ENCODE measurements around the gene GALNT11. TPM values are rescaled to one million over a fixed set of nuclear protein-coding genes. Genes with fewer than 3 reads are reported as not detected.

The GALNT11 gene
- total and polyA plus RNA-seq, 9 of the 15 experiments (the other 6 are each of a cell fraction or from before 2014, with no cell fraction given), result 8.2 to 59.5 (median 36.5) TPM

GRCh38 chr7:152105205-152105604 lies 79.7 kb downstream of the GALNT11 start:
- Histone ChIP-seq H3K36me3 (ENCODE audit: control insufficient read depth, insufficient read depth, low read length) (peaks cover 27% of the 10 kb centered on the region), H3K4me2 (ENCODE audit: insufficient read depth, low read length) (no peak overlapping the region), H3K9me1 (ENCODE audit: control insufficient read depth, insufficient read depth, low read length) (no peaks in the 10 kb centered on the region), H3K27ac (ENCODE audit: extremely low read depth, low read depth, low read length) (no peak overlapping the region), H3K9ac (ENCODE audit: insufficient read depth in 1 of 2, low read depth in 2 of 2, low read length in 2 of 2) (no peak overlapping the region), H3K79me2 (ENCODE audit: control insufficient read depth, insufficient read depth, low read length) (no peaks in the 10 kb centered on the region), H4K20me1 (replicated peaks; ENCODE audit: control insufficient read depth, insufficient read depth, low read length) (no peaks in the 10 kb centered on the region), H3K27me3 (ENCODE audit: control insufficient read depth in 2 of 2, insufficient read depth in 2 of 2, low read length in 2 of 2) (no peaks in the 10 kb centered on the region), H3K4me1 (replicated peaks in 1 of 2; ENCODE audit: control insufficient read depth in 2 of 2, insufficient read depth in 2 of 2, low read length in 2 of 2) (0 out of 5 replicates have a peak, but pooled peaks cover 0 to 2% of the 10 kb centered on the region in 2 experiments), H2AFZ (ENCODE audit: low read depth, low read length) (no peak overlapping the region), H3K9me3 (replicated peaks; ENCODE audit: control insufficient read depth, insufficient read depth, low read depth, low read length) (no peaks in the 10 kb centered on the region), H3K4me3 (no peak overlapping the region)
- DNase-seq (ENCODE audit: extremely low read depth in 1 of 4, low spot score in 3 of 4) (no peak), FAIRE-seq (no peak), ATAC-seq (no peak)
- in situ Hi-C loops (cut with MboI), result no loop called here
- ChIA-PET CTCF (ENCODE audit: low intra/inter-chr PET ratio) (no interaction called here), POLR2A (interaction anchor here (0.7 kb wide), 1 partner anchor 8 kb away, joined by 3 read pairs; no protein-coding TSS in a partner anchor)
- intact Hi-C loops (cut with micrococcal nuclease), result no loop called here
- 86% methylated on average over 11 of the region's 11 CpGs for WGBS (ENCODE audit: insufficient coverage, low coverage, missing lambda C conversion rate)
- no peak for TF ChIP-seq ZNF696 (CRISPR knock-in tag; conservative IDR thresholded peaks at IDR 0.05)
- no peak for TF ChIP-seq SETDB1 (IDR thresholded peaks at IDR 0.05; ENCODE audit: low read length)
- no peak for TF ChIP-seq GMEB1 (CRISPR knock-in tag; IDR thresholded peaks at IDR 0.05)
- no peak for TF ChIP-seq MCM7 (IDR thresholded peaks at IDR 0.05)
- TF ChIP-seq HIVEP1 (CRISPR knock-in tag; IDR thresholded peaks at IDR 0.05), result no peak
- no peak for TF ChIP-seq ETS2 (tag; IDR thresholded peaks at IDR 0.05; ENCODE audit: borderline replicate concordance, poor library complexity, severe bottlenecking)
- TF ChIP-seq ZNF143 (CRISPR knock-in tag; IDR thresholded peaks at IDR 0.05), result no peak
- BruUV-seq (replicated peaks), result no TSS peak
